AG04449 (cell line): ENCODE data around the gene CRYGC.

Experiments used
- CTCF ChIA-PET: fragments of 350-600 bp; formaldehyde crosslinking; extraction: SDS; loops from one replicate; lab custom pipeline; 2021; ENCODE audit warnings: antibody characterized with exemption; lab: Yijun Ruan, JAX
- POLR2A ChIA-PET: fragments of 400-600, 350-600 bp; formaldehyde crosslinking; extraction: SDS; loops from one replicate; lab custom pipeline; 2020; ENCODE audit warnings: antibody characterized with exemption, inconsistent platforms; lab: Yijun Ruan, JAX
- DNase-seq: peaks from one replicate; pipeline ENCODE4 v3.0.0-alpha.2; 2010; ENCODE audit warnings: low read depth, low spot score
- H3K4me3 ChIP-seq: 2 replicates; pipeline ENCODE4 v1.5.1; 2011; ENCODE audit warnings: low read depth, mild to moderate bottlenecking, control low read depth, low read length
- CTCF ChIP-seq: IDR thresholded peaks from one replicate; pipeline ENCODE4 v1.5.1; 2011; ENCODE audit warnings: mild to moderate bottlenecking, moderate library complexity, low read length, control low read depth, inconsistent platforms; ENCODE audit not compliant: insufficient read depth; ENCODE audit errors: missing control alignments

CRYGC gene

GRCh38 chr2:208093128-208093527, 36.5 kb downstream of the CRYGC start:
- ChIA-PET POLR2A (interaction anchor here (0.6 kb wide), 1 partner anchor 882 kb away, joined by 3 read pairs; no protein-coding TSS in a partner anchor), CTCF (interaction anchor here (0.7 to 3.0 kb wide), 3 partner anchors 11 to 21 kb away, joined by 3 to 8 read pairs (median 3); no protein-coding TSS in a partner anchor)
- no peak for DNase-seq
- no peak for TF ChIP-seq CTCF
- H3K4me3 ChIP-seq, result no peak overlapping the region

- TF ChIP-seq CTCF, result no peak
- no peak overlapping the region for H3K4me3 ChIP-seq
- CTCF ChIA-PET, result interaction anchor here (0.7 to 3.0 kb wide), 3 partner anchors 10 to 20 kb away, joined by 3 to 8 read pairs (median 3); no protein-coding TSS in a partner anchor
- POLR2A ChIA-PET, result no interaction called here
- no peak for DNase-seq
Measured at GRCh38 chr2:208092093-208092832, 37.4 kb downstream of the CRYGC start.

- CTCF ChIA-PET, result interaction anchor here (1.3 to 3.0 kb wide), 2 partner anchors 18 to 20 kb away, joined by 3 to 8 read pairs; no protein-coding TSS in a partner anchor
- TF ChIP-seq CTCF, result no peak
- no peak overlapping the region for H3K4me3 ChIP-seq
- POLR2A ChIA-PET, result no interaction called here
- DNase-seq, result no peak
Measured at GRCh38 chr2:208090420-208090819, 39.2 kb downstream of the CRYGC start.

GRCh38 chr2:208086029-208086428, 43.6 kb downstream of the CRYGC start:
- CTCF ChIA-PET, result interaction anchor here (0.8 kb wide), 1 partner anchor 14 kb away, joined by 3 read pairs; no protein-coding TSS in a partner anchor
- no peak overlapping the region for H3K4me3 ChIP-seq
- no peak for DNase-seq
- no peak for TF ChIP-seq CTCF
- POLR2A ChIA-PET, result no interaction called here

- H3K4me3 ChIP-seq, result no peak overlapping the region
- POLR2A ChIA-PET, result no interaction called here
- CTCF ChIA-PET, result no interaction called here
- TF ChIP-seq CTCF, result no peak
- DNase-seq, result no peak
Measured at GRCh38 chr2:208083807-208084206, 45.8 kb downstream of the CRYGC start.
